AML-193 (cell line): ENCODE data around the gene PNPLA1.

Experiments used
- DNase-seq, 2 experiments: peaks; one replicate each; lab custom pipeline; 2025; lab: John Stamatoyannopoulos, UW

The PNPLA1 gene

GRCh38 chr6:36285187-36285671 lies 15.4 kb downstream of the PNPLA1 start:
- no peak for DNase-seq

GRCh38 chr6:36285797-36286196 lies 15.9 kb downstream of the PNPLA1 start:
- no peak for DNase-seq

GRCh38 chr6:36286858-36287257 lies 17.0 kb downstream of the PNPLA1 start:
- no peak for DNase-seq

- DNase-seq: no peak
Observed at GRCh38 chr6:36289281-36289878, 19.5 kb downstream of the PNPLA1 start.

- DNase-seq: peak; percentile 79 to 86
Observed at GRCh38 chr6:36290668-36291620, 21.1 kb downstream of the PNPLA1 start.

GRCh38 chr6:36292170-36292569 lies 22.3 kb downstream of the PNPLA1 start:
- no peak for DNase-seq

GRCh38 chr6:36296240-36296639 lies 26.4 kb downstream of the PNPLA1 start:
- DNase-seq: no peak

GRCh38 chr6:36297051-36297450 lies 27.2 kb downstream of the PNPLA1 start:
- DNase-seq: no peak

GRCh38 chr6:36297511-36297910 lies 27.7 kb downstream of the PNPLA1 start:
- no peak for DNase-seq

GRCh38 chr6:36298027-36298426 lies 28.2 kb downstream of the PNPLA1 start:
- no peak for DNase-seq

- no peak for DNase-seq
Observed at GRCh38 chr6:36301085-36301658, 31.3 kb downstream of the PNPLA1 start.

- no peak for DNase-seq
Observed at GRCh38 chr6:36301781-36302180, 31.9 kb downstream of the PNPLA1 start.

GRCh38 chr6:36302227-36302976 lies 32.5 kb downstream of the PNPLA1 start:
- DNase-seq: peak; percentile 93 to 96

- no peak for DNase-seq
Observed at GRCh38 chr6:36305885-36306284, 36.0 kb downstream of the PNPLA1 start.

- no peak for DNase-seq
Observed at GRCh38 chr6:36306375-36306774, 36.5 kb downstream of the PNPLA1 start.

- DNase-seq: no peak
Observed at GRCh38 chr6:36308514-36308913, 38.7 kb downstream of the PNPLA1 start.

GRCh38 chr6:36309203-36309602 lies 39.3 kb downstream of the PNPLA1 start:
- no peak for DNase-seq

- DNase-seq: no peak
Observed at GRCh38 chr6:36309900-36310299, 40.0 kb downstream of the PNPLA1 start.

- peak; percentile 84 to 87 for DNase-seq
Observed at GRCh38 chr6:36312854-36313648, 43.2 kb downstream of the PNPLA1 start.

- DNase-seq: no peak
Observed at GRCh38 chr6:36313649-36313936, 43.7 kb downstream of the PNPLA1 start.

GRCh38 chr6:36314221-36315014 lies 44.6 kb downstream of the PNPLA1 start:
- DNase-seq: no peak
